Raji (cell line): ENCODE data around the gene AKR1B1.

ENCODE experiments used
- POLR2A ChIP-seq: IDR thresholded peaks from 2 replicates; pipeline ENCODE4 v1.6.1; 2011; ENCODE audit warnings: low read depth, low read length, control low read depth; ENCODE audit not compliant: insufficient read depth

AKR1B1 gene

DNA sequence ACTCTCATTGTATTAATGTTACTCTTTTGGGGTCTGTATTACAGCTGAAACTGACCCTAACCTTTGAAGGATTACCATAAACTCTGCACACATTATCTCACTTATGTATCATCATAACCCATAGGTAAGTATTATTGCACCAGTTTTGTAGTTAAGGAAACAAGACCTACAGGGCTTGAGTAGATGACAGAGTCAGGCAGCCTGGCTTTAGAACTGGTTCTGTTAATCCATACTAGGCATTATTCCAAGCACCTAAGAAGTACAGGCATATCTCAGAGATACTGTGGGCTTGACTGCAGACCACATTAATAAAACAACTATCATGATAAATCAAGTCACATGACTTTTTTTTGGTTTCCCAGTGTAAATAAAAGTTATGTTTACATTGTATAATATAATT, 17.1 kb upstream of the AKR1B1 start:
- no peak for TF ChIP-seq POLR2A

DNA sequence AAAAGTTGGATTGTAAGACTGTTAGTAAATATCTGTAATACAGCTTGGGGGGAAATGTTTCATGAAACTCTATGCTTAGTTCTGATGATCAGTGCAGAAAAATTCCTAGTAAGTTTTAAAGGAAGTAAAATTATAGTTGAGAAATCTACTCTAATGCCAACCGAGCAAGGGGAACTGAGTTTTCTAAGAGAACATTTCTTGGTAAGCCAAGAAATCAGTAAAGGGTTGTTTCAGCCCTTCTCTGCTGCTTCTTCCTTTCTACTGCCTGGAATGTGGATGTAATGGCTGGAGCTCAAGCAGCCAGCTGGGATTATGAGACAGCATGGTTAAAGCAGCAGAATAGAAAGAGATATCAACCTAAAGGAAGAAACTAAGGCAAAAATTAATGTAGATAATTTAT, 15.9 kb upstream of the AKR1B1 start:
- TF ChIP-seq POLR2A: no peak

DNA sequence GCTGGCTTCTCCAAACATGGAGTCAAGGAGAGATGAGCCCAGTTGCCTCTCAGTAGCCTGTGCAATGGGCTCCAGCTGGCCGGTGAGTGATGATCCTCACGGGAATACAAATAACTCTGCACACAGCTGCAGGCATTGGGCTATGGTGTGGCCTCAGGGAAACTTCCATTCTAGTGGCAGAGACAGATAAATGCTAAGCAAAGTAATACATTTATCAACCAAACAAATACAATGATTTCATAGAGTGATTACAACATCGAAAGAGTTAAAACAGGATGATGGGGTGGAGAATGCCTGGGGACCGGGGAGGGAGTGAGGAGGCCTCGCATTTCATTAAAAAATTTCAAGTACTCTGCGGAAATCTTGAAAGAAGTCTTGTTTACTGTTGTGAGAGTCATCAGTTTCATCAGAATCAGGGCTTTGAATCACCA, 15.0 kb upstream of the AKR1B1 start:
- TF ChIP-seq POLR2A: no peak

DNA sequence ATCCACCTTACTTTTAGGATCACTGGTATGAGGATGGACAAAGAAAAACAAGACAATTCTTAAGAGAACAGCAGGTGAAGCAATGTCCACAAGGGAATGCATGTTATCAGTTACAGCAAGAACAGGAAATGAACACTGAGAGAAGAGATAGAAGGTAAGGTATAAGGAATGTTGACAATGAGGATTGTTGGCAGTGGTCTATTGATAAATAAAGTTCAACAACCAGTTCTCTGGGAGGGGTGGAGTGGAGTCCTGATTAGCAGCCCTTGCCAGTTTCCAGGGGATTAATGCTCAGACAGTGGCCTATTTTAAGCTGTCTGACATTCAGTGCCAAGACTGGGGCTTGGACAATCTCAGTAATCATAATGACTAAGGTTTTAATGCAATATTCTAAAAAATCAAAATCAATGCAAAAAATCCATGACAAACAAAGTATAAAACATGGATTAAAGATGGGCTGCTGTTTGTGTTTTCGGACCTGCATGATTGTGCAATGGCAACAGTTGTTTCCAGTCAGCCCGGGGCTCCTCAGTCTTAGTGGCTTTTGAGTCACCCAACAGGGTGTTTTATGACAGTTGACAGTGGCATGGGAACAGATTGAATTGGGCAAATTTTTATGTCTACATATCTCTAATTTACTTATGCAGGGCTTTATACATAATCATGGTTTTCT, 13.8 kb upstream of the AKR1B1 start:
- no peak for TF ChIP-seq POLR2A

DNA sequence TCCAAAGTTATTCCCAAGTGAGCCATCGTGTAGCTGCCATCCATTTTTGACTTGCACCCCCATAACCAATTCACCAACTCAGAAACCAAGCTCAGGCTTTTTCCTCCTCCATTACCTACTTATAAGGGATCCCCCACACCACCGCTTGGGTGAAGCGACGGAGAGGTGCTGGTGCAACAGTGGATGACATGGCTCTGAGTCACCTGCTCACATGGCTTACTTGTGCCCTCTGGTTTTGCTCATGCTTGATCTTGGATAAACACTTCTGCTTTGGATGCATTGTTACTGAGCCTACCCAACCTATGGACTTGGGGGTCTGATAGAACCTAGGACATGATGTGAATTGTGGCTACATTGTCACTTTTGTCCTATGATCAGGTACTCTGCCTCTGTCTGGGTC, 12.0 kb upstream of the AKR1B1 start:
- no peak for TF ChIP-seq POLR2A

DNA sequence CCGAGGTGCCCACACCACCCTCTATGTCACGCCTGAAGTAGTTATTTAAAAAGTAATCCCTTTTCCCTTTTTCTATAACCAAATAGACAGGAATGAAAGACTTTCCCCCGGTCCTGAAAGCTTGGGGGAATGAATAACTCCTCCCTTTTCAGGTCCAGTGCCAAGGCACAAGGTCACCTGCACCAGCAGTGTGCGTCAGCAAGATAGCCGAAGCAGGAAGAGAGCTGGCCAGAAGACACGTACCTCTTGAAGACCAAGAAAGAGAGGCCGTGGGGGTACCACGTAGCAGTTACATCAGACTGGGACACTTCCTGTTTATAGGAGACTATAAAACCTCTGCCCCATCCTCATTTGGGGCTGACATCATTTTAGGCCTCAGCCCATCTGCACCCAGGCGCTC, 10.7 kb upstream of the AKR1B1 start:
- TF ChIP-seq POLR2A: no peak

DNA sequence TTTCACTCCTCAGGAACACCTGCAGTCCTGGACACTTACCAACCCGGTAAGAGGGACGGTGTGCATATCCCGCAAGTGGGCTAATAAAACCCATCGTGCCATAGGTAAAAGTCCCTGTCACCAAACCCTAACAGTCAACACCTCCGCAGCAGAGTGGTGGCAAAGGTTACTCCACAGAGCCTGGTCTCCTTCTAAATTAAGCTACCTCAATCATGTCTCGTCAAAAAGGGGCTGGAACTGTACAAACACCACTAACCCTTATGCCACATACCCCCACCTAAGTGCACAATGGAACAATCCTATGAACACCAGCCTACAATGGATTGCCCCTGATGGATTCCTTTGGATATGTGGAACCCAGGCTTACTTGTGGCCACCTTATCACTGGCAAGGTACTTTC, 9.6 kb upstream of the AKR1B1 start:
- no peak for TF ChIP-seq POLR2A

DNA sequence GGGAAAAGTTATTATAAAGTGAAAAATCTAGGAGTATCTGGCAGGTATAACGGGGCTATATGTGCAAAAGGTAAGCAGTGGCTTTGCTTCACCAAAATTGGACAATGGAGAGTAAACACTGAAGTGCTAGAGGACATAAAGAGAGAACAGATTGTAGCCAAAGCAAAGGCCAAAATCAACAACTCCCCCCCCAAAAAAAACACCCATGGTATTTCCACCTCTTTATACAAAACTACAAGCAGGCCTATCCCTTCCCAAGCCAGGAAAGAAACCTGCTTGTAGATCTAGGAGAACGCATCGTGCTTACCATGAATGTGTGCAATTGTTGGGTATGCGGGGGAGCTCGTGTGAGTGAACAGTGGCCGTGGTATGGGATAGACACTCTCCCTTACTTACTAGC, 9.2 kb upstream of the AKR1B1 start:
- TF ChIP-seq POLR2A: no peak

DNA sequence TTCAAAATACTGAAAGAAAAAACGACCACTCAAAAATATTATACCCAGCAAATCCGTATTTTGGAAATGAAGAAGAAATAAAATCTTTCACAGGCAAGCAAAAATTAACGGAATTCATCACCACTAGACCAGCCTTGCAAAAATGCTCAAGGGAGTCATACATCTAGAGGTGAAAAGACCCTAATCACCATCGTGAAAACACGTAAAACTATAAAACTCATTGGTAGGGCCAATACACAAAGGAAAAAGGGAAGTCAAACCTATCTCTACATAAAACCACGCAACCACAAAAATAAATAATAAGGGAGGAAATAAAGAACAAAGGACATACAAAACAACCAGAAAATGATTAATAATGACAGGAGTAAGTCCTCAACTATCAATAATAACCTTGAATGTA, 6.6 kb upstream of the AKR1B1 start:
- no peak for TF ChIP-seq POLR2A

DNA sequence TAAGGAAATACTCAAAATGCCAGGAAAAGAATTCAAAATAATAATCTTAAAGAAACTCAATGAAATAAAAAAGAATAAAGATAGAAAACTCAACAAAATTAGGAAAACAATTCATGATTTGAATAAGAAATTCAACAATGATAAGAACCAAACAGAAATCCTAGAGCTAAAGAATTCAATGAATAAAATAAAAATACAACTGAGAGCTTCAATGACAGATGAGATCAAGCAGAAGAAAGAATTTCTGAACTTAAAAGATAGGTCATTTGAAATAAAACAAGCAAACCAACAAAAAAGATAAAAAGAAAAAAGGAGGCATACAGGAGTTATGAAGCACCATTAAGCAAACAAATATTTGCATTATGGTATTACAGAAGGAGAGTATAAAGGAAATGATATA, 5.6 kb upstream of the AKR1B1 start:
- TF ChIP-seq POLR2A: no peak

DNA sequence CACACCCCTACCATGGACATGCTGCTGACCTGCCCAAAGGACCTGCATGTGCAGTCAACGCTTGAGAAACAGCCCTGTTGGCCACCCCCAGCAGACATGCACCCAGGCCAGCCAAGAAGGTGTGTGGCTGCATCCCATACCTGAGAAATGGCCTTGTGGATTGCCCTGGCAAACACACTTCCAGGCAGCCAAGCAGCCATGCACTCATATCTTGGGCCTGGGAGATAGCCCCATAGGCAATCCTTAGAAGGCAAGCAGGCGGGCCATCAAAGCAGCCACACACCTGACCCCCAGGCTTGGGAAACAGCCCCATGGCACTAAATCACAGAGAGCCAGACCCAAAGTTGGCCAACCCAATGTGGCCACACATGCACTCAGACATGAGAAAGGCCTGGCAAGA, 4.9 kb upstream of the AKR1B1 start:
- no peak for TF ChIP-seq POLR2A

DNA sequence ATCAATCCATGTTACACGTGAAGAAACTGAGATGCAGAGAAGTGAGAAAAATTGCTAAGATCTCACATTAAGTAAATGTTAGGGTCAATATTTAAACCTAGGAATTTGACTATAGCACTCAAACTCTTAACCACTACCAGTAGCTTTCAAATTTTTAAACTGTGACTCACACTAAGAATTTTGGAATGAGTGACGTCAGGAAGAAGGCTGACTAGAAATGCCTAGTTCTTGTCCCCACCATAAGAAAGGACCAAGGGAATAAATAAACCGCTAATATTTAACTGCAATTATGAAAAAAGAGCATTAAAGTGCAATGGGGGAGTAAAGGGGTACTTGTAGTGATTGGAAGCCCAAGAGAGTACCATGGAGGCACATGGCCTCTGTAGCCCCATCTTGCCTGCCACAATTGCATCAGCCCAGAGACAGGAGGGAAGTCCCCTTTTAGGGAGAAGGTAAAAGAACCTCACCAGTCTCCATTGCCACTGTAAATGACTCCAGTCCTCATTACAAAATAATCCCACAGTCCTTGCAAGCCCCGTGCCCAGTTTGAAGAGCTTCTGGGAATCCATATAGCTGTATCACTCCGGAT, 3.5 kb upstream of the AKR1B1 start:
- no peak for TF ChIP-seq POLR2A

DNA sequence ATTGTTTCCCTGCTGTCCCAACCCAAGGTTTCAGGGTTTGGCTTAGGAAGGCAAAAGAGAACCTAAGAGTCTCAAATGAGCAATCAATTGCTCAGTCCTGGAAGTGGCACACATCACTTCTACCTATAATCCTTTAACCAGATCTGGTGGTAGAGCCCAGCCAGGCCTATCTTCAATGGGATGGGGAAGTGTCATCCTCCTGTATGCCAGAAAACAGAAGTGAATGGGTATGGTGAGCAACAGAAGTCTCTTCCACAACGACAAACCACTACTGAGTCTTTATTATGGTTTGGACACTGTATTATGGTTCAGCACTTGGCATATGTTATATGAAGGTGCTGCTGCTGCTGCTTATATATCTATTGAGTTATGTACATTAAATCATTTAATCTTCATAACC, 3.0 kb upstream of the AKR1B1 start:
- no peak for TF ChIP-seq POLR2A

DNA sequence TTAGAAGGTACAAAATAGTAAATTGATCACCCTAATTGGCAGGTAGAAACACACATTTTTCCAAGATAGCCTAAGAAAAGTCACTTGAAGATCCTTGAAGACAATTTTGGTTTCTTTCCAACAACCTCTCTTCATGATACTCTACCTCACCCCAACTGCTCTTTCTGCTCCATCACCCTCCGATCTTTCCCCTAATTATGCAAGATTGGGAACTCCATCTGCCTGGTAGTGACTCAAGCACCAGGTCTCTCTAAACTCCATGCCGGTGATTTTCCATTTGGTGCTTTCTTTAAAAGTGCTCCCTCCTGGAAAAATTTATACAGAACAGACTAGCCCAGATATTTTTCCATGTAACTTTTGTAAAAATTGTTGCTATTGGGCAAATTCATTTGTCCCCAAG, 1.1 kb upstream of the AKR1B1 start:
- no peak for TF ChIP-seq POLR2A

DNA sequence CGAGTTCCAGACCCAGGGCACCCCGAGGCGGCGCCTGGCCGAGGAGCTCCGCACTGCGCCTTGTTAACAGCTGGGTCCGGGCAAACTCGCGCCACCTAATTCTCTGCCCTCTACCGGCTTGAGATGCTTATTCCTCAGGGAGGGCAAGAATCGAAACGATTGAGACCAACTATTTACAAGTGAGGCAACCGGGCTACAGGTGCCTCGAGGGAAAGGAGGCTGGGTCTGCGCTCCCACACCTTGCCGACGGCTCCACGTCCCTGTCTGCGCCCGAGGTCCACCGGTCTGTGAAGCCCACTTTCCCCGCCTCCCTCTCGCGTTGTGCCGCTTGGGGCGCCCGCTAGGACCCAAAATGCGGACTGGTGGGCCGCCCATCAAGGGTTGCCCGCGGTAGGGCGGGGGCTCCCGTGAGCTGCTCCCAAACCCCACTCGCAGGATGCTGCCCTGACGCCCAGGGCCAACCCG, 527 bp downstream of the AKR1B1 start:
- TF ChIP-seq POLR2A: no peak

DNA sequence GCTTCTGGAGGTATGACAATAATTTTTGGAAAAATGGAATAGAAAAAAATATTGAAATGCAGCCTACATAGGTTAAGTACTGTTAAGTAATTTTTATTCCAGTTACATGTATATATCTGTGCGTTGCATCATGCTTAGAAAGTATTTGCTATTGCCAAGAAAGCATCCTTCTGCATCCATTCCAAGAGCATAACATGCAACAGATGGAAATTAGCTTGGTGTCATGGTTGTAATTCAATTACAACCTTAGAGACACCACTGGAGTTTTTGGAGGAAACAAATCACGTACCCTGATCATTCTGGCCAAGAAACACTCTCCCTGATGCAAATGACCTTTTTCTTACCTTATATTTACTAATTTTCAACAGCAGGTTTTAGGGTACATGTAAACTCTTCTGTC, 1.7 kb downstream of the AKR1B1 start:
- TF ChIP-seq POLR2A: no peak

DNA sequence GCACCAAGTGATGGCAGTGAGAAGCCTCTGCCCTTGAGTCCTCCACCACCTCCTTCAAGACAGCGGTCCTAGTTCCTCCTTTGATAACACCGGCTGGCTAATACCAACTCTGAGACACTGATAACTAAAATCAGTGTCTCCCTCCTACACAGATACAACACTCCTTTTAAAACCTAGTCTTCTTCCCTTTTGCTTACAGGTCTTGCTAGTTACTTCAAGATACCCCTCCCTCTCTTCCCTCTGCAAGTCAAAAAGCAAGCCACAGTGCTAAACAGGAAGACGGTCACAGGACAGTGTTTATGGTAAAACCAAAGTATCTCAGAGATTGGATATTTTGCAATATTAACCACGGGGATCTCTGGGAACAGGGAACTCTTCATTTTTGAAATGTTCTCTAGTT, 4.6 kb downstream of the AKR1B1 start:
- TF ChIP-seq POLR2A: no peak

DNA sequence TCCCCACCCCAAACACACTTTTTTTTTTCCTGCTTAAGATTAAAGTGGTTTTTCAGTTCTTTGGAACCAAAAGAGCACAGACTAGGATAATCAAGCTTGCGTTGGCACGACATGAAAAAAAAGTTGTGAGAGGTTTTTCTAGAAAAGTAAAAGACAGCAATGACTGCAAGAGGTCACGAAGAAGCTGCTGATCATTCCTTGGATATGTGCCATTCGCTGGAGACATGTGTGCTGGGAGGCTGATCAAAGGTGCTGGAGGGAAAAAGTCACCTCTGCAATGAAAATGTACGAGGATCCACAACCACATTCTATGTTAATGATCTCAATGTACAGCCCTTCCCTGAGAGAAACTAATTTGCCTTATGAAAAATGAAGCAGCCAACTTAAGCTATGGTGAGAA, 5.4 kb downstream of the AKR1B1 start:
- no peak for TF ChIP-seq POLR2A

DNA sequence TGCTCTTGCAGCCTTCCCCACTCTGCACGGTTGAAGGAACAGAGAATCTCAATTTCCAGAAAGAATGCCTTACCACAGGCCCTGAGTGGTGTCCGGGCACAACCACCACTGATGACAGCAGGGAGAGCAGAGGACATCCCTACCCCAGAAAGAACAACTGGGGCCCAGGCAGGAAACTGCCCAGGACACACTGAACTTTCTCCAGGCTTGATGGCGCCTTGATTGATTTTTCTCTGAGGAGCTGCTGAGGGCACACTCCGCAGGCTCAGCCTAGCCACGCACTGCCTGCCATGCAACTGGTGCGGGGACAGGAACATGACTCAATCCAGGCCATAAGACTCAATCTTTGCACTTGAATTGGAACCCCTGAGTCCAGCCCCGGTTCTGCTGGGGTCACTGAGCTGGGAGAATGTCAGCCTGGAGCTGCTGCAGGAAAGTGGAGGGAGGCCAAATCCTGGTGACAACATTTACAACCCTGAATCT, 5.9 kb downstream of the AKR1B1 start:
- TF ChIP-seq POLR2A: no peak
